Cardiac septum (tissue), 1 donor: ENCODE results near the gene FBXL7. TPM values are rescaled to one million over a fixed set of nuclear protein-coding genes. Genes with fewer than 3 reads are reported as not detected.
A peak's percentile ranks its signal among the peaks of the same experiment; 100 is the strongest.

Experiments used
- DNase-seq: peaks from one replicate; pipeline ENCODE4 v3.0.0-alpha.2; 2020; ENCODE audit warnings: low spot score
- intact Hi-C: fragments of 100-400 bp; cut with DNase I; formaldehyde crosslinking; loops from one replicate; pipeline ENCODE4 v1.14.0; 2022
- microRNA-seq: library from miRNA; unstranded; fragments of <30 nt; microRNA quantifications from one replicate; pipeline ENCODE4 v1.2.0, GENCODE V29; 2020
- total RNA-seq: library from RNA; stranded (reverse); fragmentation: NEBNext Ultra II Directional; extraction: Animal tissue kit (Norgen Biotek cat#: 25700); gene quantifications from one replicate; pipeline ENCODE4 v1.2.1, GENCODE V29; 2021
- donor health status: DM: no; HTN: no; CAD: no.

FBXL7 gene
- total RNA-seq, 1 donor from 2014 or later, result 26.2 TPM

DNA sequence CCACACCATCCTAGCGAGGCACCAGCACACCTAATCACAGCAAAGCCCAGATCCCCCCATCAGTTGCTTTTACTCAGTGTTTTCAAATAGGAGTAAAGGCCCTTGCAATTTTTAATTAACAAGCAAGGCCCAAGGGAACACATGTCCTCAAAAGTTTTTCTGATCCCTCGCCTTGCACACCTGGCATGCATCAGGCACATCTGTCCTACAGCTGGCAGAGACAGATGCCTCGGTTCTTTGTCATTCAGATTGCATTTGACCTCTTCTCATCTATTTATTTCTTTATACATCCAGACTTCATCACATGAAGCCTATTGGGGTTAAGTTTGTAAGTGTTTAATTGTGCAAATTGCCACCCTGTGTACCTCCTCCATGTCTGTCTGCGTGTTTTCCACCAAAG, 438.2 kb downstream of the FBXL7 start:
- no peak for DNase-seq
- intact Hi-C loops, result no loop called here

- intact Hi-C loops, result no loop called here
- no peak for DNase-seq
Measured at GRCh38 chr5:15938961-15939360, 439.0 kb downstream of the FBXL7 start.

- no peak for DNase-seq
- intact Hi-C loops, result no loop called here
Measured at GRCh38 chr5:15940905-15941304, 440.9 kb downstream of the FBXL7 start.

- DNase-seq, result no peak
- intact Hi-C loops, result no loop called here
Measured at GRCh38 chr5:15943487-15943886, 443.5 kb downstream of the FBXL7 start.

DNA sequence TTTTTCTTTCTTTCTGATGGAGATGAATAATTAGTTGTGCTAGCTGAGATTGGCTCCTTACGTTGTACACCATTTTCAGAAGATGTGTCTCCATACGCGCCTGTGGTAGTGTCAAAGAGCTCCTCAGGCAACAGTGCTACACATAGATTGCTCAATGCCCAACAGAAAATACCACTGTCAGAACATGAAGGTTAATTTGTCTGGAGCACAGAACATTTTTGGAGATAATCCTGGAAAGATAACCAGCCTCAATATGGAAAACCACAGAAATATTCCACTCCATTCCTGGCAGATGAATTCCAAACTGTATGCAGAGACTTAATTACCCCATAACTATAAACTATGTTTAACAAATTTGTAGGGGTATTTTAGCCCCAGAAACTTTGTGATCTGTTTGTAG, 446.0 kb downstream of the FBXL7 start:
- intact Hi-C loops, result no loop called here
- no peak for DNase-seq

DNA sequence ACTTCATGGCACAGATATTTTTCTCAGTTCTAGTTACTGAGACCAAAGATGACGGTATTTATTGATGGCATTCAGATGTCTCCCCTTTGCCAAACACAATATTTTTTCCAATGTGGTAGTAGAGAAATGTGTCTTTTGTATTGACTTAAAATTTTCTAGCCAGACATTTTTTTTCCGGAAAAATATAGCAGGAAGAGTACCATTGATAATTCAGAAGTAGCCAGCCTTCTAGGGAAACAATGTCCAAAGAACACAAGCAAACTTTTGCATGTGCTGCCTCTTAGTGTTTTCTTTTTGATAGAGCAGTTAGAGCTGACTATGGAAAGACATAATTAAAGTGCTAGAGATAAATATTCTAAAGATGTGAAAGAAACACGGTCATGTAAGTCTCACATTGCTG, 448.2 kb downstream of the FBXL7 start:
- intact Hi-C loops, result no loop called here
- no peak for DNase-seq

DNA sequence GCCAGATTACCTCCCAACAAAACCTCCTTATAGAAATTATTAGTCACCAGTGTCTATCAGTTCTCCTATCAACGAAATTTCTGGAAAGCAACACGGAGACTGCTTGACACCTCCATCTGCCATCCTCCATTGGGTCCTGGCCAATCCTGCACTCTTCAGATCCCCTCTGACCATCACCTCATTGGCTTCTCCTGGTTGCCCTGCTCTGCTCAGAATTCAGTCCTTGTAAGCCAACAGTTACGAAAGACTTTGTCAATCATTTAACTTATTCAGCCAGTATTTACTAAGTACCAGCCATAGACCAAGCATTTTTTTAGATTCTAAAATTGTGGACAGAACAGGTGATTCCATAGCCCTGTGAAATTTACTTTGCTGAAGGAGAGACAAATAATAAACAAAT, 451.1 kb downstream of the FBXL7 start:
- no peak for DNase-seq
- intact Hi-C loops, result no loop called here

DNA sequence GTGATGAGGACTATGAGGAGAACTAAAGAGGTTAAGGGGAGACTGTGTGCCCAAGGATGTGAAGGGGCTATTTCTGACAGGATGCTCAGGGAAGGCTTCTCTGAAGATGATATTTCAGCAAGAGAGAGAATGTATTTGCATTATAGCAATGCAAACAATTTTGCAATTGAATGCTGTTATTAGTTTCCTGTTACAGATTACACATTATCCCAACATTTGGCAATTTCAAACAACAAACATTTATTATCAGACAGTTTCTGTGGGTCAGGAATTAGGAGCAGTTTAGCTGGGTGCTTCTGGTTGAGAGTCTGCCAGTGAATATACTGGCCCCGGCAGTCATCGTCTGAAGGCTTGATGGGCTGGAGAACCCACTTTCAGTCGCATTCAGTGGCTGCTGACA, 451.6 kb downstream of the FBXL7 start:
- intact Hi-C loops, result no loop called here

GRCh38 chr5:15956622-15957021, 456.6 kb downstream of the FBXL7 start:
- DNase-seq, result no peak
- intact Hi-C loops, result no loop called here

More for the DNA sequence above, 451.6 kb downstream of the FBXL7 start:
- no peak for DNase-seq

- DNase-seq, result no peak
- intact Hi-C loops, result no loop called here
Measured at GRCh38 chr5:15957124-15957523, 457.1 kb downstream of the FBXL7 start.

DNA sequence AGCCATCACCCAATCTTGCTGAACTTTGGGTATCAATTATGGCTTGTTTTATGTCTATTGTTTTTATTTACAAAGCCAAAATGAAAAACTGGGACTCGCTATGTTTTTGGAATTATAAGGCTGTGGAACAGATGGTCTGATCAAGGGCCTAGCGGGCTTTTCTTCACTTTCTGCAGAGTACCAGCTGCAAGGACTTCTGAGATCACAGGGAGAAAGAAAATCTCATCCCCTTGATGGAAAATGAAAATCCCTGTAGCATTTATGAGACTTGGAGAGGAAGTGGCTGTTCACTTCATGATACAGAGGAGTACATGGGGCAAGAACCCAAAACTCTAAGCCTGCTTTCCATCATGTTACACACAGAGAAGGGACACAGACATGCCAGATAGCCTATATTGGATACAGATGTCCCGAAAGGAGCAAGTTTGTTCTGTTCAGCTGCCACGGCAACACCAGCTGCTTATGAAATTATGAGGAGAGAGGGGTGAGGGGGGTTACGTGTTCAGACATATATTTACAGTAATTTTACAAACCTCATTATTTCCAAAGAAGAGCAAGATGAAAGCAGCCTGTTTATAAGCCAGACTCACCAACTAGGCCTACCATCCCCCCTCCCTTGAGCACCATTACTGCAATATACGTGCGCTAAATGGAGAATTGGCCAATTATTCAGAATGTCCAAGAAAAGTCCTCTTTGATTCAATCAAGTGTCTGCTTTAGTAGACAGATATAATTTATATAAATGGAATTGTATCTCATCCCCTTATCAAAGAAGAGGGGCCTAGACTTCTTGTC, 459.6 kb downstream of the FBXL7 start:
- no peak for DNase-seq
- intact Hi-C loops, result no loop called here

DNA sequence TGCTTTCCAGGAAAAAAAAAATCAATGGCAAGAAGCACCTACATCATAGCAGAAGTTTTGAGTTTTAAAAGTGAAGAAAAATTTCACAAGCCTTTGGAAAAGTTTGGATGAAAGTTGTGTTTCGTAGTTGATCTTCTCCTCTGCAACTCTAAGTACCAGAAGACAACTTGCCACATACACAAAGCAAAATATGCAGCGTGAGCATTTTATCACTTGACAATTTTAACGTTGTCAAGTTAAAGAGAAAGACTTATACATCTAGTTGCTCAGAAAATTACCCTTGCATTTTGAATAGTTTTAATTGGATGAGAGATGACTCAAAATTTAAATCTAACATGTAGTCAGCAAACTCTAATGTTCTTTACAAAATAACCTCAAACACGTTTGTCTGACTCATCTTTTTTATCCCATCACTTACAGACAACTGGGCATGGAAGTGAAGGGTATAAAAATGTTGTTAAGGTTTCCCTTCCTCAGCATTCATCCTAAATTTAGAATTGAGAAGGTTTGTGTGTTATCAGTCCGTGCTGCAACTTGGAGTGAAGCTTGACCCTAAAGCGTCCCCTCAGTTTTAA, 466.2 kb downstream of the FBXL7 start:
- intact Hi-C loops, result no loop called here
- DNase-seq, result no peak

DNA sequence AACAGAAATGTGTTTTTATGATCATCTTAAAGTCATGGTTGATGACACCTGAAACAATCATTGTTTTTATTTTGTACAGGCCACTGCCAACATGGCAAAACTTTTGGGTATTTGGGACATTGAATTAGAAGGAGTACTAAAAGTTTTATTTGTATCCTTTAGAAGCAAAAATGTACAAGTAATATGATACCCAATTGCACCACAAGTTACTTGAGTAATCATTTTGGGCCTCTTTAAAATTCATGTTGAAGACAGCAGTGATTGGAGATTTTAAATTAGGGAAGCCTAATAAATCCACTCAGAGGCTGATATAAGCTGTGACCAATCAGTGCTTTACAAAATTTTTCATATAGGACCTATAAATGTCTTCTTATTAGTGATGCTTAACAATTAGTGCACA, 466.7 kb downstream of the FBXL7 start:
- intact Hi-C loops, result no loop called here
- no peak for DNase-seq

DNA sequence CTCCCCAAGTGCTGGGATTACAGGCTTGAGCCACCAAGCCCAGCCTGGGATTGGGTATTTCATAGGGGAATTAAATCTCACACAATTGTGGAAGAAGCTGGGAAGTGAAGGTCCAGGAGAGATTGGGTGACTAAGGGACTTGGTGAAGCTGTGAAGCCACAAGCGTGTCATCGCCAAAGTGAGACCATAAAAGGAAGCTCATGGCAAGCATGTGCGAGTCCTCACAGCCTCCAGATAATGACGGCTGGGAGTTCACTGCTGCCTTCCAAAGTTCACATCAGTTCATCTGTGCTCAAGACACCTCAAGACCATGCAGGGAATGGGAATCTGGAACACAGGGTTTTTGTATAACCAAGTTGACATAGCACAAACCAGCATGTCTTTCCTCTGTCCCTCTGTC, 469.0 kb downstream of the FBXL7 start:
- DNase-seq, result no peak
- intact Hi-C loops, result no loop called here

DNA sequence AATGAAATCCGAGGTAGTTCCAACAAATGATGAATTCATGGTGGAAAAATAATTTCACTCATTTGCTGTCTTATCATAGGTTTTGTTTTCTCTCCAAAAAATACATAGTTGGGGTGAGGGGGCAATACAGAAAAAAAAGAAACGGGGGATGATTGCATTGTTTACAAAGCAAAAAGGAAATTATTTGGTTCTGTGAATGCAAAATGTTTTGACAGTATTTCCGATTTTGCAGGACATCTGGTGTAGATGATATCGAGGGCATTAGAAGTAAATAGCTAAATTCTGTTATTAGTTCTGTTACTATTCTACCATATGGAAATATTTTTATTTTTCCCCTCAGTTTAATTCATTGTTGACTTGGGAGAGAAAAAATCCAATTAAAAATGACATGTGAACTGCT, 477.9 kb downstream of the FBXL7 start:
- DNase-seq, result no peak
- intact Hi-C loops, result no loop called here

- intact Hi-C loops, result no loop called here
- no peak for DNase-seq
Measured at GRCh38 chr5:15980835-15981234, 480.9 kb downstream of the FBXL7 start.

- no peak for DNase-seq
- intact Hi-C loops, result no loop called here
Measured at GRCh38 chr5:15983392-15983791, 483.4 kb downstream of the FBXL7 start.

Small RNAs within 50 kb of the gene (microRNA-seq; reads per million reads assigned to microRNA genes)
- 77.8 reads per million, percentile 55 among the genes with 10 or more reads in this experiment for gene MIR887
